GM21723 (cell line): ENCODE data around the gene TACC3.

Source experiments
- ATAC-seq: cut with Tn5 transposase; IDR thresholded peaks from one replicate; pipeline ENCODE4 v1.9.1; 2021; ENCODE audit warnings: mild to moderate bottlenecking, moderate library complexity; ENCODE audit not compliant: unreplicated experiment

TACC3 gene

GRCh38 chr4:1757836-1758235 is 36.5 kb downstream of the TACC3 start:
- ATAC-seq = no peak

DNA sequence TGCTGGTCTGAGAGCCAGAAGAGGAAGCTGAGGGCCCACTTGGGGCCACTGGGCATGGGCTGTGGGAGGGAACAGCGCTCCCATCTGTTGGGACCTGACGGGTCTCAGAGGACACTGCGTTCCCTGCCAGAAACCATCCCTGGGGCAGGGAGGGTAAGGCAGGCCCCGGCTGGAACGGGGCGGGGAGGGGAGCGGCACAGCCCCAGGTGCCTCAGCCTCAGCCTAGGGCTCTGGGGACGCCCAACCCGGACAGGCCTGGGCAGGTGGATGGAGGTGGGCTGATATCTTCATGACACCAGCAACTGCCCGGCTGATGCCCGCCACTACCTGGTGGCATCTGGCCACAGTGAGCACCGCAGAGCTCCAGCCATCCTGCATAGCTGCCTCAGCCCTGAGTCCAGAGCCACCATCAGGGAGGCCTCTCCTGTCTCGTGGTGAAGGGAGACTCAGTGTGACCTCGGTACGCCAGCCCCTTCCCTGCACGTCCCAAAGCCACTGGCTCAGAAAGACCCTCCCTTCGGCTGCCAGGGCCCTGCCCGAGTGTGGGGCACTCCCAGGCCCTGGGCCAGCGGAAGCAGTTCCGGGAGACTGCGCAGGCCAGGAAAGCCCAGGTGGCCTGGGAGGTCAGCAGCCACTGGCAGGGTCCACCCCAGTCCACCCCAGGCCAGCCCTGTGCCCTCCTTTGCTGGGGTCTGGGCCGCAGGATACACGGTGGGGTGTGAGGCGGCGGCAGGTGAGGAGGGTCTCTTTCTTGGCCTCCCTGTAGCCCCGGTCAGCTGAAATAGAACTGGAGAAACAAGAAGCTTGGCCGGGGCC is 37.2 kb downstream of the TACC3 start:
- ATAC-seq = no peak

- ATAC-seq = no peak
These were observed 38.0 kb downstream of the TACC3 start for GRCh38 chr4:1759170-1759817.

GRCh38 chr4:1759818-1760223 is 38.5 kb downstream of the TACC3 start:
- ATAC-seq = no peak

DNA sequence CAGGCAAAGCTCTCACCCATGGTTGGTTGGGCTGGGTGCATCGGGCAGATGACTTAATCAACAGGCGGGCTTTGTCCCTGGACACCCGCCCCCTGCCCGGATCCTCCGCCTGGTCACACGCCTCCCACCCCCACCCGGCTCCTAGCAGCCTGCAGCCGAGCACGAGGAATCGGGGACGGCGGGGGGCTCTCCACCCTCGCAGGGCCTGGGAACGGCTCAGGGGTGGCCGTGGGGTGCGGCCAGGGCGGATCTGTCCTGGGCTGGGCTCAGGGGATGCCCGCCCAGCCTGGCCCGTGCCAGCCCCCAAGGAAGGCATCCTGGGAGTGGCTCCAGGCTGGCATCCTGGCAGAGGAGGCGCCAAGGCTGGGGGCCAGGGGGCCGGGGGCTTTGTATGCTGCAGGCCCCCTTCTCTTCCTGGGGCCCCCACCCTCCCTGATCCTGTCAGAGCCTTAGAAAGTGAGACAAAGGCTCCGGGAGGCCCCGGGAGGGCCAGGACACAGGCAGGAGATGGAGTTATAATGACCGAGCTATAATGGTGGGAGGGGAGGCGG is 39.3 kb downstream of the TACC3 start:
- no peak for ATAC-seq

- no peak for ATAC-seq
These were observed 39.9 kb downstream of the TACC3 start for GRCh38 chr4:1761130-1761689.

DNA sequence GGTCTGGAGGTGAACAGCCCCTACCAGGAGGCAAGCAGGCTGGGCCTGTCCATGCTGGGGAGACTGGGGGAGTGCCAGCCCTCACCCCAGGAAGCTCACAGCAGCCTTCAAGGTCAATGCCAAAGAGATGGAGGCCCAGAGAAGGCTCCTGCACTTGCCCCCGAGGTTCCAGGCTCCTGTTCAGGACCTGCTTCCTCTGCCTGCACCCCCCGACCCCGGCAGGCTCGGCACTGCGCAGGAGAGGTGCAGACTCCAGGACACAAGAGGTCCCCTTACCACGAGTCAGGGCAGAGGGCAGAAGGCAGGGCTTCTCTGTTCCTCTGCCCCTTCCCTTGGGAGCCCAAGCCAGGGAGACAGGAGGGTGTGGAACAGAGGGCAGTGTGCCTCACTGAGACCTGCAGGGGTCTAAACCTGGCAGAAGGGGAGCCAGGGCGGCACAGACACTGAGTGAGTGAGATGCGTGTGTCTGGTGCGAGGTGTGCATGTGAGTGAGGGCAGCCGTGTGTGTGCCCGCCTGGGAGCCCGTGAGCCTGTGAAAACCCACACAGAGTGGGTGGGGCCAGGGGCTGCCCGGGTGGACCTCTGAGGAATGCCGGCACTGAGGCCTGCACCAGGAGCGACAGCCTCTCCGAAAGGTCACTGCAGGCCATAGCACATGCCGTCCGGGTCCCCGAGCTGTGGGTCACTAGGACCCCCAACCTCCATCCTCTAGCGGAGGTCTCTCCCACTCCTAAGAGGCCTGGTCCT is 41.1 kb downstream of the TACC3 start:
- no peak for ATAC-seq

DNA sequence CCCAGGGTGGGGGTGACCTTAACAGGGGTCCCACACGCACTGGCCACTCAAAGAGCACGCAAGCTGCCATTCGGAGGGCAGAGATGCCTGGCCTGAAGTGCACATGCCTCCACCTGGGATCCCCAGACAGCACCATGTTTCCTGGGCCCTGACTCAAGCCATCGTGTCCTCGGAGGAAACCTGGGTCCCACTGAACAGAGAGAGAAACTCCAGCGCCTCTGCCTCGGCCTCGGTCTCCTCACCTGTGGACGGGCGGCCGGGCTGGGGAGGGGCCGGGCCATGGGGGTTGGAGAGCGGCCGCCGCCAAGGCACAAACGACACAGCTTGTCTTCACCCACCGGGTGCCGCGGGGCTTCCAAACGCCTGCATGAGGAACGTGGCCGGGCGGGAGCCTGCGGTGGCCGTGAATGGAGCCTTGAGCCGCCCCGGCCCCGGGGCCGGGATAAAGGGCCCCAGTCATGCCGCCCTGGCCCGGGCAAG is 41.8 kb downstream of the TACC3 start:
- ATAC-seq = no peak

DNA sequence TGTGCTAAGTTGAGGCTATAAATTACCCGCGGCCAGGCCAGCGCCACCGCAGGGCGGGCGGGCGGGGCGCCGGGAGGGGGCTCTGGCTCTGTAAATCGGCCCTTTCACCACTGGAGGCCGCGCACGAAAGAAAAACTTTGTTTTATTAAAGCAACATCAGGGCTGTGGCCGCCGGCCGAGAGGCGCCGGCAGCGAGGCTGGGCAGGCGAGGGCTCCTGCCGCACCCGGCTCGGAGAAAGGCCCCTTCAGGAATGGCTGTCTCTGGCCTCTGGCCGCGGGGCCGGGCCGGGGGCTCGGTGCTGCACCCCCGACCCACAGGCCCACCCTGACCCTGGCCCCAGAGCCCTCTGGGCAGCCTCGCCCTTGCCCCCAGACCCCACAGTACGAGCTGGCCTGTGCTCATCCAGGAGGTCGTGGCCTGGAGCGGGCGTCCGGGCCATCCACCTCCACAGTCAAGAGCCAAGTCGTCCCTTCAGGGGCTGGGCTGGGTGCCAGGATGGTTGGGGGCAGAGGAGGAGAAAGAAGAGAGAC is 42.3 kb downstream of the TACC3 start:
- ATAC-seq = no peak

- ATAC-seq = no peak
These were observed 43.3 kb downstream of the TACC3 start for GRCh38 chr4:1764670-1765069.

GRCh38 chr4:1765409-1766072 is 44.2 kb downstream of the TACC3 start:
- ATAC-seq = no peak

GRCh38 chr4:1766106-1767060 is 45.1 kb downstream of the TACC3 start:
- ATAC-seq = no peak

- no peak for ATAC-seq
These were observed 45.9 kb downstream of the TACC3 start for GRCh38 chr4:1767061-1767769.

DNA sequence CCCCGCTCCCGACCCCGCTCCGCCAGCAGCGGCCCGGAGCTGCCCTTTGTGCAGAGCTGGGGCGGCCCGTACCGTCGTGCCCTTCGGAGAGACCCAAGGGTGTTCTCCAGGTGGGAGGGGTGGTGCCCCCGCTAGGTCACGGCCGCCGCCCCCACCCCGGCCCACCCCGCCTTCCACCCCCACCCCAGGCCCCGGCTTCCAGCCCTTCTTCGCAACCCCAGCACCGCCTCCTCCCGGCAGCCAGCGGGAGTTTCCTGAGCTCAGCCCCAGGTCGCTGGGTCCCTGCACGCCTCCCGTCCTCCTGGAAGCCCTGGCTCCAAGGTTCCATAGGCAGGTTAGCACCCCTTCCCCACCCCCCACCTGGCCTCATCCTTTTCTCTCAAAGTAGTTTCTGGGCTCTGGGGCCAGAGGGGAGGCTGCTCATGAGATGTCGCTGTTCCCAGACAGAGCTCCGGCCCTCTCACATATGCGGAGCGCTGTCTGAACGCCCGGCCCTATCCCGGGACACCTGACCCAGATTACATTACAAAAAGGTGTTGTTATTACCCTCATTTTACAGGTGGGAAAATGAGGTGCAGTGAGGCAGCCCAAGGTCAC is 46.5 kb downstream of the TACC3 start:
- ATAC-seq = no peak

DNA sequence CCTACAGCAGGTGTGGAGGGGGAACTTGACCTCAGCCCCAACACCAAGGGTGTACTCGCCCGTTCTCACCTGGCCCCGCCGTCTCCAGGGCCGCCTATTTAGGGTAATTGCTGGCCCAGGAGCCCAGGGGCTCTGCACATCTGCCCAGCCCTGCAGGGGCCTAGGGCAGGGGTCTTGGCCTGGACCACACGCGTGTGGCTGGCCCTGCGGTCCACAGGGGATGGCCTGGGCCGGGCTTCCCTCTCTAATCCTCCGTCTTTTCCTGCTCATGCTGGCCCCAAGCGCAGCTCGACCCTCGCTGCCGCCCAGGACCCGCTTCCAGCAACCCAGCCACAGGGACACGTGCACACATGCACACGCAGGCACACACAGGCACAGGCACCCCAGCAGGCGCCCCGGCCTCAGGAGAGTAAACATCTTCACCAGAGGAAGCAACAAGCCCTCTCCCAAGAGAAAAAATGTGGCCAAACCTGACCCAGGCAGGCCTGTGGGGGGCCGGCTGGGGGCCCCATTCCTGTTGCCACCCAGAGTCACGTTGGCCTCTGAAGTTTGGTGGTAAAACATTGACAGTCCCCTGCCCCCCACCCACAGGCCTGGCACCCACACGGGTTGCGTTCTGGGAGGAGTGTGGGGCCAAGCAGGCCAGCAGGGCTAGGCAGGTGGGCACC is 47.2 kb downstream of the TACC3 start:
- ATAC-seq = no peak

DNA sequence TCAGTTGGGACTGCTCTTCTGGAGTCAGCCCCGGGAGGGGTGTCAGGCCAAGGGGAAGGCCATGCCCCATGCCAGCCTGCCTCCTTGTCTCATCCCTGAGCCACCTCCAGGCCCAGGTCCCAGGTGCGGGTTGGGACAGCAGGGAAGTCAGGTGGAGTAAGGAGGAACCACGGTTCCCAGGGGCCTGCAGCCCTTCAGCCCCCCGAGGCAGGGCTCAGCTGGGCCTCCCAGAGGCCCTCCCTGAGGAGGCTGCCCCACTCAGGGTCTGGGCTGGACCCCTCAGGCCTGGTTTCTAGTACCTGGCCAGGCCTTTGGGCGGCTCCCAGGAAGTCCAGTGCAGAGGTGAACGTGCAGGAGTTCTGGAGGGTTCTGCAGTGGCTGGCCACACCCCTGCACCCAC is 48.4 kb downstream of the TACC3 start:
- no peak for ATAC-seq

- ATAC-seq = no peak
These were observed 48.9 kb downstream of the TACC3 start for GRCh38 chr4:1770245-1770644.
